IMR-90 (cell line): ENCODE results near the gene TNS1. TPM values are rescaled to one million over a fixed set of nuclear protein-coding genes. Genes with fewer than 3 reads are reported as not detected.

Experiments
- ATAC-seq: fragments of 200-7000 bp; cut with Tn5 transposase; 2 replicates; pipeline ENCODE4 v1.9.1; 2020; ENCODE audit warnings: low read depth, mild to moderate bottlenecking, moderate library complexity
- BruUV-seq: library from RNA; stranded (reverse); fragments of 400-500 nt; replicated peaks from 2 replicates; lab custom pipeline; 2021; lab: Mats Ljungman, UMichigan
- CTCF ChIA-PET: fragments of 300-600 bp; formaldehyde crosslinking; extraction: SDS; loops from one replicate; lab custom pipeline; 2021; ENCODE audit warnings: antibody characterized with exemption; lab: Yijun Ruan, JAX
- POLR2A ChIA-PET: fragments of 300-600 bp; sonication (Branson Sonifier 250); formaldehyde crosslinking; loops from one replicate; lab custom pipeline; 2022; ENCODE audit warnings: antibody characterized with exemption; ENCODE audit not compliant: unreplicated experiment; lab: Charles Lee
- DNase-seq: peaks from one replicate; pipeline ENCODE4 v3.0.0; 2013
- H2AFZ ChIP-seq: replicated peaks from 2 replicates; pipeline ENCODE3; 2013; ENCODE audit warnings: low read length, mild to moderate bottlenecking; ENCODE audit not compliant: poor library complexity
- H2AK5ac ChIP-seq: 2 replicates; pipeline ENCODE4 v1.6.1; 2013; ENCODE audit warnings: low read depth, low read length, inconsistent platforms
- H2AK9ac ChIP-seq: replicated peaks from 2 replicates; pipeline ENCODE3; 2013; ENCODE audit warnings: mild to moderate bottlenecking, low read depth, low read length, moderate library complexity; ENCODE audit not compliant: poor library complexity
- H2BK120ac ChIP-seq: 2 replicates; pipeline ENCODE4 v1.6.1; 2013; ENCODE audit warnings: low read depth, low read length, inconsistent platforms
- H2BK15ac ChIP-seq: 3 replicates; pipeline ENCODE4 v1.6.1; 2013; ENCODE audit warnings: low read depth, low read length, inconsistent platforms
- H2BK20ac ChIP-seq: 2 replicates; pipeline ENCODE4 v1.6.1; 2013; ENCODE audit warnings: low read depth, mild to moderate bottlenecking, inconsistent platforms, low read length, moderate library complexity
- H2BK5ac ChIP-seq: 2 replicates; pipeline ENCODE4 v1.6.1; 2013; ENCODE audit warnings: mild to moderate bottlenecking, low read depth, low read length, inconsistent platforms; ENCODE audit not compliant: poor library complexity, severe bottlenecking
- H3K14ac ChIP-seq: replicated peaks from 2 replicates; pipeline ENCODE4 v1.6.1; 2013; ENCODE audit warnings: low read depth, low read length, inconsistent platforms
- H3K18ac ChIP-seq: 2 replicates; pipeline ENCODE4 v1.6.1; 2013; ENCODE audit warnings: low read depth, low read length, control low read depth
- H3K23ac ChIP-seq: 2 replicates; pipeline ENCODE4 v1.6.1; 2013; ENCODE audit warnings: low read depth, low read length, inconsistent platforms
- H3K27ac ChIP-seq: 2 replicates; pipeline ENCODE4 v1.5.1; 2013; ENCODE audit warnings: mild to moderate bottlenecking, control low read depth, low read length; ENCODE audit not compliant: insufficient read depth
- H3K27me3 ChIP-seq: 2 replicates; pipeline ENCODE4 v1.6.1; 2013; ENCODE audit warnings: low read length; ENCODE audit not compliant: control insufficient read depth, insufficient read depth
- H3K36me3 ChIP-seq: 2 replicates; pipeline ENCODE4 v1.6.1; 2013; ENCODE audit warnings: low read length, mixed read lengths; ENCODE audit not compliant: control insufficient read depth, insufficient read depth
- H3K4ac ChIP-seq: 2 replicates; pipeline ENCODE4 v1.6.1; 2013; ENCODE audit warnings: low read depth, low read length, inconsistent platforms
- H3K4me1 ChIP-seq: 2 replicates; pipeline ENCODE4 v1.6.1; 2013; ENCODE audit warnings: low read length, mixed read lengths; ENCODE audit not compliant: control insufficient read depth, insufficient read depth
- H3K4me2 ChIP-seq: 2 replicates; pipeline ENCODE4 v1.6.1; 2013; ENCODE audit warnings: low read depth, mild to moderate bottlenecking, control low read depth, low read length, moderate library complexity
- H3K4me3 ChIP-seq: 2 replicates; pipeline ENCODE4 v1.5.1; 2013; ENCODE audit warnings: low read depth, mild to moderate bottlenecking, control low read depth, low read length, moderate library complexity; ENCODE audit not compliant: insufficient read depth
- H3K56ac ChIP-seq: 2 replicates; pipeline ENCODE4 v1.6.1; 2013; ENCODE audit warnings: low read length, inconsistent platforms; ENCODE audit not compliant: insufficient read depth; ENCODE audit errors: extremely low read depth
- H3K79me1 ChIP-seq, 2 experiments: 2 replicates each; pipeline ENCODE4 v1.6.1; 2013; ENCODE audit warnings: low read length in 2 of 2, inconsistent platforms in 1 of 2, low read depth in 1 of 2
- H3K9ac ChIP-seq: 2 replicates; pipeline ENCODE4 v1.6.1; 2013; ENCODE audit warnings: low read depth, low read length, control low read depth
- H3K9me1 ChIP-seq: 2 replicates; pipeline ENCODE4 v1.6.1; 2013; ENCODE audit warnings: low read length, inconsistent platforms; ENCODE audit not compliant: insufficient read depth
- H3K9me3 ChIP-seq: 2 replicates; pipeline ENCODE4 v1.6.1; 2013; ENCODE audit warnings: low read length; ENCODE audit not compliant: control insufficient read depth, insufficient read depth
- H4K20me1 ChIP-seq: 2 replicates; pipeline ENCODE4 v1.6.1; 2013; ENCODE audit warnings: low read length, inconsistent platforms; ENCODE audit not compliant: insufficient read depth
- H4K5ac ChIP-seq: 2 replicates; pipeline ENCODE4 v1.6.1; 2013; ENCODE audit warnings: mild to moderate bottlenecking, low read depth, low read length, control low read depth
- H4K8ac ChIP-seq, 2 experiments: 2 replicates each; pipeline ENCODE4 v1.6.1; 2013; ENCODE audit warnings: low read depth in 2 of 2, low read length in 2 of 2, control low read depth in 1 of 2, inconsistent platforms in 1 of 2
- H4K91ac ChIP-seq: 2 replicates; pipeline ENCODE4 v1.6.1; 2013; ENCODE audit warnings: low read depth, low read length, inconsistent platforms; ENCODE audit not compliant: insufficient read depth
- BHLHE40 ChIP-seq: fragments of 150-350 bp; IDR thresholded peaks from 2 replicates; pipeline ENCODE4 v1.6.1; 2016; ENCODE audit warnings: mild to moderate bottlenecking, low read depth, low read length
- CEBPB ChIP-seq: IDR thresholded peaks from 2 replicates; pipeline ENCODE4 v1.6.1; 2012; ENCODE audit warnings: low read depth, low read length, improper control_type of control experiment
- CHD1 ChIP-seq: IDR thresholded peaks from 2 replicates; pipeline ENCODE4 v1.6.1; 2012; ENCODE audit warnings: low read depth, low read length, improper control_type of control experiment
- FOS ChIP-seq: fragments of 150-350 bp; IDR thresholded peaks from 2 replicates; pipeline ENCODE4 v1.6.1; 2016; ENCODE audit warnings: low read depth, low read length
- MAFK ChIP-seq: IDR thresholded peaks from 2 replicates; pipeline ENCODE4 v1.6.1; 2012; ENCODE audit warnings: low read depth, low read length, improper control_type of control experiment
- MAZ ChIP-seq: IDR thresholded peaks from 2 replicates; pipeline ENCODE4 v1.6.1; 2012; ENCODE audit warnings: low read depth, mild to moderate bottlenecking, low read length, improper control_type of control experiment, moderate library complexity, borderline replicate concordance
- MXI1 ChIP-seq: IDR thresholded peaks from 2 replicates; pipeline ENCODE4 v1.6.1; 2012; ENCODE audit warnings: low read depth, mild to moderate bottlenecking, low read length, moderate library complexity, borderline replicate concordance
- NFE2L2 ChIP-seq: fragments of 150-350 bp; IDR thresholded peaks from 2 replicates; pipeline ENCODE4 v1.6.1; 2016; ENCODE audit warnings: low read depth, mild to moderate bottlenecking, low read length
- POLR2A ChIP-seq: IDR thresholded peaks from 2 replicates; pipeline ENCODE4 v1.6.1; 2012; ENCODE audit warnings: mild to moderate bottlenecking, low read depth, low read length
- RAD21 ChIP-seq: IDR thresholded peaks from 2 replicates; pipeline ENCODE4 v1.6.1; 2012; ENCODE audit warnings: low read length, improper control_type of control experiment
- RCOR1 ChIP-seq: IDR thresholded peaks from 2 replicates; pipeline ENCODE4 v1.6.1; 2012; ENCODE audit warnings: mild to moderate bottlenecking, low read length, improper control_type of control experiment; ENCODE audit not compliant: insufficient replicate concordance
- RFX5 ChIP-seq: IDR thresholded peaks from 2 replicates; pipeline ENCODE4 v1.8.0; 2012; ENCODE audit warnings: low read depth, mild to moderate bottlenecking, low read length, moderate library complexity
- SMC3 ChIP-seq: fragments of 150-350 bp; IDR thresholded peaks from 2 replicates; pipeline ENCODE4 v1.6.1; 2016; ENCODE audit warnings: low read depth, mild to moderate bottlenecking, antibody characterized with exemption, low read length, moderate library complexity
- WGBS, 2 experiments: methylation state at CpG; one replicate each; pipeline versions ENCODE4 v1.1.5 to v1.1.7; 2013; ENCODE audit warnings: missing lambda C conversion rate in 2 of 2; ENCODE audit not compliant: insufficient read length in 1 of 2; ENCODE audit errors: extremely low coverage in 2 of 2; 5-methylcytosine and 5-hydroxymethylcytosine counted together
- dilution Hi-C: fragments of 300-500 bp; cut with HindIII; formaldehyde crosslinking; loops from one replicate; pipeline ENCODE4 v1.14.3; 2018; ENCODE audit warnings: low sequenced_read_pairs; ENCODE audit not compliant: unreplicated experiment
- in situ Hi-C: fragments of 300-500 bp; cut with MboI; formaldehyde crosslinking; loops from 3 replicates; pipeline ENCODE4 v1.14.3; 2019; ENCODE audit warnings: low sequenced_read_pairs, inconsistent platforms, mixed read lengths
- intact Hi-C: fragments of 100-400 bp; cut with micrococcal nuclease; formaldehyde crosslinking; loops from 2 replicates; pipeline ENCODE4 v1.10.0; 2022
- polyA plus RNA-seq, 3 experiments: library from polyadenylated mRNA; depleted of rRNA; stranded (reverse); fragments of >200 nt; gene quantifications; 2 replicates each; pipeline ENCODE4 v1.2.3, GENCODE V29; 2012; ENCODE audit warnings: low replicate concordance in 1 of 3
- total RNA-seq: library from RNA; depleted of rRNA; stranded (reverse); fragments of >200 nt; gene quantifications from 2 replicates; pipeline ENCODE4 v1.2.3, GENCODE V29; 2012
- TF ChIP-seq, protein P1 (sequence below): fragments of 150-350 bp; IDR thresholded peaks from 2 replicates; pipeline ENCODE4 v1.6.1; 2016; ENCODE audit warnings: low read depth, mild to moderate bottlenecking, low read length, moderate library complexity, borderline replicate concordance
- TF ChIP-seq, protein P2 (sequence below): fragments of 150-350 bp; IDR thresholded peaks from 2 replicates; pipeline ENCODE4 v1.6.1; 2017; ENCODE audit warnings: mild to moderate bottlenecking, antibody characterized with exemption, low read length, low read depth
- TF ChIP-seq, protein P3 (sequence below): conservative IDR thresholded peaks from 2 replicates; pipeline ENCODE4 v1.5.1; 2012; ENCODE audit warnings: mild to moderate bottlenecking, low read depth, low read length, improper control_type of control experiment

The TNS1 gene
- total and polyA plus RNA-seq, 2 of the 4 experiments (the other 2 are of a cell fraction) = 41.1 to 45.2 TPM

DNA sequence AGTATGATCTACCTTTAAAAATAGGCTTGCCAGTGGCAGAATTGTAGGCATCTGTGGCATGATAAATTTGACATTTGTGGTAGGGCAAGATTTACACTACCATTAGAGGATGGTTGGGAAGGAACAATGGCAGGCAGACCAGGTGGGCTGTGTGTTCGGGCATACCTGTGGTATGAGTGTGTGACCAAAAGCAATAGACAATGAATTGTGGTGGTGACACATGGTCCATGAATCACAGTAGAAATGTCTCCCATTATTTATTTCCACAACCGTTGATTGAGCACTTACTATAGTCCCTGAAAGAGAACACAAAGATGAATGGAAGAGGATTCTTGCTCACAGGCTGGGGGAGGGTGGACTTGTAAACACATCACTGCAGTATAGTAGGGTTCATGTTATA is 36.4 kb upstream of the TNS1 start:
- Histone ChIP-seq H3K18ac (no peak overlapping the region), H3K27me3 (peaks cover 56% of the 10 kb centered on the region), H2AK5ac (no peak overlapping the region), H4K5ac (no peak overlapping the region), H3K9me1 (0 out of 2 replicates have a peak, but pooled peaks cover 8% of the 10 kb centered on the region), H3K9me3 (peaks cover 10% of the 10 kb centered on the region; the same call in 1 of the 2 replicates), H3K27ac (no peak overlapping the region), H2BK5ac (no peak overlapping the region), H4K8ac (no peak overlapping the region), H3K23ac (no peak overlapping the region), H3K4me1 (no peaks in the 10 kb centered on the region), H4K91ac (no peak overlapping the region), H2AK9ac (no peak overlapping the region), H3K56ac (no peak overlapping the region), H3K79me1 (no peaks in the 10 kb centered on the region), H2AFZ (no peak overlapping the region), H3K9ac (no peak overlapping the region), H2BK20ac (no peak overlapping the region), H3K4me3 (no peak overlapping the region), H3K4ac (no peak overlapping the region), H2BK120ac (no peak overlapping the region), H3K14ac (no peak overlapping the region), H4K20me1 (0 out of 2 replicates have a peak, but pooled peaks cover 3% of the 10 kb centered on the region), H3K36me3 (no peaks in the 10 kb centered on the region), H2BK15ac (no peak overlapping the region), H3K4me2 (no peak overlapping the region)
- ATAC-seq (no peak), DNase-seq (peak; percentile 29)
- no CpG with 5 or more reads among the region's 2 CpGs for WGBS, 2 experiments
- CTCF ChIA-PET = no interaction called here
- POLR2A ChIA-PET = no interaction called here
- dilution Hi-C loops = no loop called here
- BruUV-seq = no TSS peak
- intact Hi-C loops = no loop called here
- TF ChIP-seq RCOR1 (no peak), RFX5 (no peak), NFE2L2 (no peak), CHD1 (no peak), MAZ (no peak), MAFK (no peak), POLR2A (no peak), SMC3 (no peak), CEBPB (no peak), BHLHE40 (no peak), FOS (no peak), RAD21 (no peak), MXI1 (no peak)
- TF ChIP-seq, protein P1, sequence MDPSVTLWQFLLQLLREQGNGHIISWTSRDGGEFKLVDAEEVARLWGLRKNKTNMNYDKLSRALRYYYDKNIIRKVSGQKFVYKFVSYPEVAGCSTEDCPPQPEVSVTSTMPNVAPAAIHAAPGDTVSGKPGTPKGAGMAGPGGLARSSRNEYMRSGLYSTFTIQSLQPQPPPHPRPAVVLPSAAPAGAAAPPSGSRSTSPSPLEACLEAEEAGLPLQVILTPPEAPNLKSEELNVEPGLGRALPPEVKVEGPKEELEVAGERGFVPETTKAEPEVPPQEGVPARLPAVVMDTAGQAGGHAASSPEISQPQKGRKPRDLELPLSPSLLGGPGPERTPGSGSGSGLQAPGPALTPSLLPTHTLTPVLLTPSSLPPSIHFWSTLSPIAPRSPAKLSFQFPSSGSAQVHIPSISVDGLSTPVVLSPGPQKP = no peak
- TF ChIP-seq, protein P2, sequence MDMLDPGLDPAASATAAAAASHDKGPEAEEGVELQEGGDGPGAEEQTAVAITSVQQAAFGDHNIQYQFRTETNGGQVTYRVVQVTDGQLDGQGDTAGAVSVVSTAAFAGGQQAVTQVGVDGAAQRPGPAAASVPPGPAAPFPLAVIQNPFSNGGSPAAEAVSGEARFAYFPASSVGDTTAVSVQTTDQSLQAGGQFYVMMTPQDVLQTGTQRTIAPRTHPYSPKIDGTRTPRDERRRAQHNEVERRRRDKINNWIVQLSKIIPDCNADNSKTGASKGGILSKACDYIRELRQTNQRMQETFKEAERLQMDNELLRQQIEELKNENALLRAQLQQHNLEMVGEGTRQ = no peak
- TF ChIP-seq, protein P3, sequence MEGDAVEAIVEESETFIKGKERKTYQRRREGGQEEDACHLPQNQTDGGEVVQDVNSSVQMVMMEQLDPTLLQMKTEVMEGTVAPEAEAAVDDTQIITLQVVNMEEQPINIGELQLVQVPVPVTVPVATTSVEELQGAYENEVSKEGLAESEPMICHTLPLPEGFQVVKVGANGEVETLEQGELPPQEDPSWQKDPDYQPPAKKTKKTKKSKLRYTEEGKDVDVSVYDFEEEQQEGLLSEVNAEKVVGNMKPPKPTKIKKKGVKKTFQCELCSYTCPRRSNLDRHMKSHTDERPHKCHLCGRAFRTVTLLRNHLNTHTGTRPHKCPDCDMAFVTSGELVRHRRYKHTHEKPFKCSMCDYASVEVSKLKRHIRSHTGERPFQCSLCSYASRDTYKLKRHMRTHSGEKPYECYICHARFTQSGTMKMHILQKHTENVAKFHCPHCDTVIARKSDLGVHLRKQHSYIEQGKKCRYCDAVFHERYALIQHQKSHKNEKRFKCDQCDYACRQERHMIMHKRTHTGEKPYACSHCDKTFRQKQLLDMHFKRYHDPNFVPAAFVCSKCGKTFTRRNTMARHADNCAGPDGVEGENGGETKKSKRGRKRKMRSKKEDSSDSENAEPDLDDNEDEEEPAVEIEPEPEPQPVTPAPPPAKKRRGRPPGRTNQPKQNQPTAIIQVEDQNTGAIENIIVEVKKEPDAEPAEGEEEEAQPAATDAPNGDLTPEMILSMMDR = no peak
- in situ Hi-C loops = loop anchor here (10.0 kb wide), 1 partner anchor 244 kb away; no protein-coding TSS in a partner anchor
